IPS-NIHi7 (cell line): Measurements from ENCODE around the gene SV2B.
"Not testable (repeated sequence)": the region's sequence is repeated elsewhere in the genome, so short reads cannot be mapped to it uniquely, and the experiment has no call there.

ENCODE experiments used
- DNase-seq: peaks from one replicate; pipeline ENCODE4 v3.0.0; 2012; ENCODE audit warnings: mixed read lengths; ENCODE audit errors: extremely low spot score

Gene SV2B

GRCh38 chr15:91308855-91309254 lies 208.8 kb downstream of the SV2B start:
- DNase-seq, result no peak

GRCh38 chr15:91311986-91312385 lies 211.9 kb downstream of the SV2B start:
- DNase-seq, result no peak

GRCh38 chr15:91316126-91316525 lies 216.1 kb downstream of the SV2B start:
- no peak for DNase-seq

GRCh38 chr15:91318516-91318915 lies 218.5 kb downstream of the SV2B start:
- DNase-seq, result no peak

GRCh38 chr15:91318931-91319330 lies 218.9 kb downstream of the SV2B start:
- DNase-seq, result no peak

GRCh38 chr15:91319371-91320059 lies 219.5 kb downstream of the SV2B start:
- DNase-seq, result no peak

GRCh38 chr15:91320101-91320500 lies 220.0 kb downstream of the SV2B start:
- no peak for DNase-seq

- DNase-seq, result no peak
These were observed 229.9 kb downstream of the SV2B start for GRCh38 chr15:91329914-91330313.

- no peak for DNase-seq
These were observed 231.5 kb downstream of the SV2B start for GRCh38 chr15:91331581-91331980.

GRCh38 chr15:91335702-91336101 lies 235.6 kb downstream of the SV2B start:
- no peak for DNase-seq

- DNase-seq, result no peak
These were observed 236.6 kb downstream of the SV2B start for GRCh38 chr15:91336687-91337086.

GRCh38 chr15:91338766-91339165 lies 238.7 kb downstream of the SV2B start:
- DNase-seq, result peak; percentile 60

- no peak for DNase-seq
These were observed 242.0 kb downstream of the SV2B start for GRCh38 chr15:91342097-91342496.

GRCh38 chr15:91344912-91345311 lies 244.9 kb downstream of the SV2B start:
- not testable (repeated sequence) for DNase-seq

GRCh38 chr15:91345736-91346135 lies 245.7 kb downstream of the SV2B start:
- no peak for DNase-seq

- no peak for DNase-seq
These were observed 246.2 kb downstream of the SV2B start for GRCh38 chr15:91346259-91346658.

- DNase-seq, result no peak
These were observed 248.9 kb downstream of the SV2B start for GRCh38 chr15:91348752-91349500.
